H1 (cell line): ENCODE measurements around the gene LDLRAD4. TPM values are rescaled to one million over a fixed set of nuclear protein-coding genes. Genes with fewer than 3 reads are reported as not detected.

Source experiments
- CTCF ChIA-PET: fragments of 300-600 bp; sonication (Branson Sonifier 250); formaldehyde crosslinking; loops from one replicate; lab custom pipeline; 2021; ENCODE audit not compliant: partially characterized antibody; lab: Charles Lee
- POLR2A ChIA-PET: fragments of 300-600 bp; sonication (Branson Sonifier 250); formaldehyde crosslinking; loops from one replicate; lab custom pipeline; 2021; ENCODE audit warnings: inconsistent platforms; ENCODE audit not compliant: partially characterized antibody; lab: Charles Lee
- DNase-seq, 2 experiments: peaks; one replicate each; pipeline versions ENCODE4 v3.0.0 to v3.0.0-alpha.2; 2010 to 2022; ENCODE audit warnings: low spot score in 2 of 2, low read depth in 1 of 2, mixed read lengths in 1 of 2
- FAIRE-seq: peaks from 2 replicates; lab custom pipeline; 2011; peaks lifted over from hg19 to GRCh38; lab: Jason Lieb, UNC
- H2AFZ ChIP-seq: 2 replicates; pipeline ENCODE4 v1.8.1; 2012; ENCODE audit warnings: low read length, inconsistent platforms
- H2AK5ac ChIP-seq: 2 replicates; pipeline ENCODE4 v1.6.1; 2013; ENCODE audit warnings: low read depth, low read length
- H2BK120ac ChIP-seq: replicated peaks from 2 replicates; pipeline ENCODE3; 2013; ENCODE audit warnings: low read depth, low read length, inconsistent platforms
- H2BK12ac ChIP-seq: 2 replicates; pipeline ENCODE4 v1.6.1; 2013; ENCODE audit warnings: low read depth, low read length
- H2BK15ac ChIP-seq: 2 replicates; pipeline ENCODE4 v1.6.1; 2013; ENCODE audit warnings: low read length
- H2BK20ac ChIP-seq: 2 replicates; pipeline ENCODE4 v1.6.1; 2013; ENCODE audit warnings: low read length
- H2BK5ac ChIP-seq: 2 replicates; pipeline ENCODE4 v1.6.1; 2013; ENCODE audit warnings: low read depth, low read length
- H3K14ac ChIP-seq: 2 replicates; pipeline ENCODE4 v1.6.1; 2013; ENCODE audit warnings: inconsistent platforms; ENCODE audit not compliant: insufficient read length
- H3K18ac ChIP-seq: 2 replicates; pipeline ENCODE4 v1.6.1; 2013; ENCODE audit warnings: low read length; ENCODE audit errors: extremely low read depth
- H3K23ac ChIP-seq: 2 replicates; pipeline ENCODE4 v1.6.1; 2013; ENCODE audit warnings: inconsistent platforms; ENCODE audit not compliant: insufficient read length
- H3K23me2 ChIP-seq: 2 replicates; pipeline ENCODE4 v1.6.1; 2013; ENCODE audit warnings: low read depth, low read length
- H3K27ac ChIP-seq: 2 replicates; pipeline ENCODE4 v1.6.1; 2011; ENCODE audit warnings: low read depth, low read length, inconsistent platforms
- H3K27me3 ChIP-seq, 4 experiments: replicated peaks in 1 of 4; 1 replicate in 1 of 4; 2 replicates in 3 of 4; pipeline versions ENCODE4 v1.6.1 to v1.8.1; 2011 to 2013; ENCODE audit warnings: low read length in 3 of 4, mild to moderate bottlenecking in 3 of 4, inconsistent platforms in 2 of 4, mixed read lengths in 2 of 4, moderate library complexity in 1 of 4; ENCODE audit not compliant: control insufficient read depth in 3 of 4, insufficient read depth in 3 of 4; ENCODE audit errors: extremely low read depth in 1 of 4
- H3K36me3 ChIP-seq, 4 experiments: 2 replicates each; pipeline versions ENCODE4 v1.6.1 to v1.8.1; 2011 to 2013; ENCODE audit warnings: mild to moderate bottlenecking in 4 of 4, low read length in 3 of 4, moderate library complexity in 2 of 4, control low read depth in 1 of 4, inconsistent platforms in 1 of 4; ENCODE audit not compliant: insufficient read depth in 4 of 4, control insufficient read depth in 2 of 4
- H3K4ac ChIP-seq: replicated peaks from 2 replicates; pipeline ENCODE3; 2013; ENCODE audit warnings: low read length, low read depth, mixed read lengths, inconsistent platforms; ENCODE audit not compliant: insufficient read length
- H3K4me1 ChIP-seq, 4 experiments: replicated peaks in 1 of 4; 1 replicate in 1 of 4; 2 replicates in 3 of 4; pipeline versions ENCODE4 v1.6.1 to v1.8.1; 2011 to 2013; ENCODE audit warnings: low read length in 3 of 4, inconsistent platforms in 2 of 4, mixed read lengths in 1 of 4; ENCODE audit not compliant: insufficient read depth in 4 of 4, control insufficient read depth in 3 of 4
- H3K4me2 ChIP-seq, 2 experiments: 2 replicates each; pipeline versions ENCODE4 v1.6.1 to v1.8.1; 2011 to 2013; ENCODE audit warnings: low read depth in 2 of 2, low read length in 2 of 2, control low read depth in 1 of 2, inconsistent platforms in 1 of 2, mild to moderate bottlenecking in 1 of 2; ENCODE audit not compliant: insufficient read depth in 1 of 2
- H3K4me3 ChIP-seq, 4 experiments: fragments of 200-600, 300-600 bp in 1 of 4; sonication (generic), shearing (Covaris generic), sonication (Bioruptor Twin) in 1 of 4; 2 replicates each; pipeline versions ENCODE4 v1.5.1 to v1.8.1; 2011 to 2016; ENCODE audit warnings: low read length in 4 of 4, low read depth in 3 of 4, control low read depth in 2 of 4, inconsistent platforms in 2 of 4, mild to moderate bottlenecking in 2 of 4, mixed read lengths in 1 of 4, moderate library complexity in 1 of 4; ENCODE audit not compliant: insufficient read depth in 2 of 4; ENCODE audit errors: extremely low read depth in 1 of 4
- H3K56ac ChIP-seq: replicated peaks from 2 replicates; pipeline ENCODE3; 2013; ENCODE audit warnings: low read depth, mild to moderate bottlenecking, mixed read lengths, low read length, inconsistent platforms; ENCODE audit not compliant: insufficient read length
- H3K79me1 ChIP-seq: 2 replicates; pipeline ENCODE4 v1.6.1; 2013; ENCODE audit warnings: low read depth, low read length, control low read depth
- H3K79me2 ChIP-seq, 2 experiments: 2 replicates each; pipeline versions ENCODE4 v1.6.1 to v1.8.1; 2012 to 2013; ENCODE audit warnings: low read length in 2 of 2, mild to moderate bottlenecking in 2 of 2, inconsistent platforms in 1 of 2; ENCODE audit not compliant: insufficient read depth in 2 of 2, control insufficient read depth in 1 of 2
- H3K9ac ChIP-seq, 4 experiments: replicated peaks in 1 of 4; 1 replicate in 1 of 4; 2 replicates in 3 of 4; pipeline versions ENCODE4 v1.6.1 to v1.8.1; 2011 to 2013; ENCODE audit warnings: low read depth in 3 of 4, low read length in 3 of 4, control low read depth in 2 of 4, mild to moderate bottlenecking in 2 of 4, moderate library complexity in 2 of 4, inconsistent platforms in 1 of 4; ENCODE audit errors: extremely low read depth in 1 of 4
- H3K9me3 ChIP-seq, 2 experiments: 2 replicates each; pipeline versions ENCODE4 v1.6.1 to v1.8.1; 2012 to 2013; ENCODE audit warnings: mild to moderate bottlenecking in 2 of 2, moderate library complexity in 2 of 2, control low read depth in 1 of 2, inconsistent platforms in 1 of 2, low read depth in 1 of 2, low read length in 1 of 2, mixed read lengths in 1 of 2; ENCODE audit not compliant: insufficient read depth in 2 of 2
- H4K20me1 ChIP-seq, 2 experiments: replicated peaks in 1 of 2; 2 replicates each; pipeline versions ENCODE3 to v1.8.1; 2011 to 2013; ENCODE audit warnings: inconsistent platforms in 2 of 2, low read length in 2 of 2, mild to moderate bottlenecking in 1 of 2; ENCODE audit not compliant: insufficient read depth in 2 of 2, control insufficient read depth in 1 of 2
- H4K5ac ChIP-seq: 2 replicates; pipeline ENCODE4 v1.6.1; 2013; ENCODE audit warnings: low read length, low read depth, mixed read lengths, inconsistent platforms; ENCODE audit not compliant: insufficient read length
- H4K8ac ChIP-seq: 2 replicates; pipeline ENCODE4 v1.8.0; 2013; ENCODE audit warnings: mild to moderate bottlenecking, moderate library complexity, low read length, inconsistent platforms; ENCODE audit not compliant: insufficient read depth; ENCODE audit errors: extremely low read depth
- H4K91ac ChIP-seq: replicated peaks from 2 replicates; pipeline ENCODE3; 2013; ENCODE audit warnings: low read length, mixed read lengths, inconsistent platforms; ENCODE audit not compliant: insufficient read length
- CBX5 ChIP-seq: fragments of 300-800, 300-1000 bp; sonication (generic); IDR thresholded peaks from 2 replicates; pipeline ENCODE4 v1.7.1; 2016; ENCODE audit warnings: antibody characterized with exemption, low read length, low read depth
- WGBS, 2 experiments: shearing (Covaris generic) in 1 of 2; methylation state at CpG; one replicate each; pipeline versions ENCODE4 v1.1.6 to v1.1.7; 2013 to 2015; ENCODE audit warnings: low lambda C conversion rate in 2 of 2, mixed read lengths in 2 of 2, inconsistent platforms in 1 of 2, low coverage in 1 of 2, missing lambda C conversion rate in 1 of 2; ENCODE audit not compliant: insufficient replicate concordance in 2 of 2, insufficient coverage in 1 of 2, insufficient read length in 1 of 2; ENCODE audit errors: extremely low coverage in 1 of 2, missing lambda C conversion rate in 1 of 2; 5-methylcytosine and 5-hydroxymethylcytosine counted together
- polyA plus RNA-seq, 7 experiments: library from polyadenylated mRNA; depleted of rRNA in 3 of 7; stranded (reverse) in 5 of 7; unstranded in 2 of 7; fragments of >200 nt in 5 of 7; fragments of 200-250 nt in 2 of 7; gene quantifications; 1 replicate in 5 of 7; 2 replicates in 1 of 7; 4 replicates in 1 of 7; pipeline versions ENCODE4 v1.2.1 to v1.2.3, GENCODE V29; 2011 to 2013; ENCODE audit warnings: missing spikeins in 2 of 7, mixed read lengths in 2 of 7
- total RNA-seq: library from RNA; stranded (reverse); fragmentation: NEBNext Ultra II Directional; extraction: Animal tissue kit (Norgen Biotek cat#: 25700); gene quantifications from 2 replicates; pipeline ENCODE4 v1.2.1, GENCODE V29; 2021

LDLRAD4 gene
- total and polyA plus RNA-seq, 2 of the 8 experiments (the other 6 are each of a cell fraction or from before 2014, with no cell fraction given) = 0.77 to 1.4 TPM

- FAIRE-seq = no peak
These were observed 90.6 kb downstream of the LDLRAD4 start for GRCh38 chr18:13309031-13309747.

More at GRCh38 chr18:13309031-13309747, 90.6 kb downstream of the LDLRAD4 start:
- H4K8ac ChIP-seq = no peak overlapping the region
- H3K56ac ChIP-seq = no peak overlapping the region
- no peak overlapping the region for H2BK20ac ChIP-seq
- CTCF ChIA-PET = interaction anchor here (0.9 kb wide), 1 partner anchor 92 kb away, joined by 3 read pairs; no protein-coding TSS in a partner anchor
- no peak overlapping the region for H4K91ac ChIP-seq
- POLR2A ChIA-PET = no interaction called here
- 95% methylated on average over 12 of the region's 12 CpGs; no CpG with 5 or more reads in 1 of the 2 experiments for WGBS, 2 experiments
- H3K4ac ChIP-seq = no peak overlapping the region
- H3K14ac ChIP-seq = no peak overlapping the region
- H3K9ac ChIP-seq = no peak overlapping the region
- no peak overlapping the region for H2AFZ ChIP-seq
- DNase-seq = no peak
- no peak overlapping the region for H3K4me3 ChIP-seq
- H4K20me1 ChIP-seq = no peaks in the 10 kb centered on the region
- H3K27me3 ChIP-seq = no peaks in the 10 kb centered on the region
- H4K5ac ChIP-seq = no peak overlapping the region
- H3K4me1 ChIP-seq = no peaks in the 10 kb centered on the region
- H2AK5ac ChIP-seq = no peak overlapping the region
- H3K79me1 ChIP-seq = no peaks in the 10 kb centered on the region
- H2BK15ac ChIP-seq = no peak overlapping the region
- no peak overlapping the region for H3K23ac ChIP-seq
- H2BK120ac ChIP-seq = no peak overlapping the region
- no peak overlapping the region for H3K27ac ChIP-seq
- TF ChIP-seq CBX5 = no peak
- no peak overlapping the region for H2BK12ac ChIP-seq
- no peak overlapping the region for H2BK5ac ChIP-seq
- H3K79me2 ChIP-seq = no peaks in the 10 kb centered on the region
- H3K4me2 ChIP-seq = no peak overlapping the region
- H3K18ac ChIP-seq = no peak overlapping the region
- H3K23me2 ChIP-seq = no peaks in the 10 kb centered on the region
- H3K36me3 ChIP-seq = no peaks in the 10 kb centered on the region
- no peaks in the 10 kb centered on the region for H3K9me3 ChIP-seq
